ENCODE measurements around the gene STAM.

GRCh38 chr10:17669185-17669872 lies 25.4 kb downstream of the STAM start:
- TF ChIP-seq, protein P1, sequence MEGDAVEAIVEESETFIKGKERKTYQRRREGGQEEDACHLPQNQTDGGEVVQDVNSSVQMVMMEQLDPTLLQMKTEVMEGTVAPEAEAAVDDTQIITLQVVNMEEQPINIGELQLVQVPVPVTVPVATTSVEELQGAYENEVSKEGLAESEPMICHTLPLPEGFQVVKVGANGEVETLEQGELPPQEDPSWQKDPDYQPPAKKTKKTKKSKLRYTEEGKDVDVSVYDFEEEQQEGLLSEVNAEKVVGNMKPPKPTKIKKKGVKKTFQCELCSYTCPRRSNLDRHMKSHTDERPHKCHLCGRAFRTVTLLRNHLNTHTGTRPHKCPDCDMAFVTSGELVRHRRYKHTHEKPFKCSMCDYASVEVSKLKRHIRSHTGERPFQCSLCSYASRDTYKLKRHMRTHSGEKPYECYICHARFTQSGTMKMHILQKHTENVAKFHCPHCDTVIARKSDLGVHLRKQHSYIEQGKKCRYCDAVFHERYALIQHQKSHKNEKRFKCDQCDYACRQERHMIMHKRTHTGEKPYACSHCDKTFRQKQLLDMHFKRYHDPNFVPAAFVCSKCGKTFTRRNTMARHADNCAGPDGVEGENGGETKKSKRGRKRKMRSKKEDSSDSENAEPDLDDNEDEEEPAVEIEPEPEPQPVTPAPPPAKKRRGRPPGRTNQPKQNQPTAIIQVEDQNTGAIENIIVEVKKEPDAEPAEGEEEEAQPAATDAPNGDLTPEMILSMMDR (IDR thresholded peaks at IDR 0.05; ENCODE audit: low read length) = no peak
- no peak for TF ChIP-seq EZH2phosphoT487 (IDR thresholded peaks at IDR 0.05; ENCODE audit: low read length)

Data from MM.1S (cell line).